Spinal cord (tissue), 10 donors: ENCODE results near the gene FLCN. TPM values are rescaled to one million over a fixed set of nuclear protein-coding genes. Genes with fewer than 3 reads are reported as not detected.
"Not testable (repeated sequence)": the region's sequence is repeated elsewhere in the genome, so short reads cannot be mapped to it uniquely, and the experiment has no call there.

Source experiments
- DNase-seq, 6 donors: peaks; one replicate each; pipeline versions ENCODE4 v3.0.0 to v3.0.0-alpha.2; 2013 to 2015; ENCODE audit warnings: low spot score in 6 of 6, low read depth in 4 of 6
- H3K27ac ChIP-seq: one replicate; pipeline ENCODE4 v1.5.1; 2013; ENCODE audit warnings: low read depth, low read length, control low read depth
- H3K27me3 ChIP-seq: one replicate; pipeline ENCODE4 v1.6.1; 2013; ENCODE audit warnings: low read length; ENCODE audit not compliant: control insufficient read depth, insufficient read depth
- H3K36me3 ChIP-seq: one replicate; pipeline ENCODE4 v1.6.1; 2013; ENCODE audit warnings: low read length; ENCODE audit not compliant: control insufficient read depth, insufficient read depth
- H3K4me1 ChIP-seq: one replicate; pipeline ENCODE4 v1.6.1; 2013; ENCODE audit warnings: low read length; ENCODE audit not compliant: control insufficient read depth, insufficient read depth
- H3K4me3 ChIP-seq: one replicate; pipeline ENCODE4 v1.5.1; 2013; ENCODE audit warnings: low read depth, low read length, control low read depth
- H3K9me3 ChIP-seq: one replicate; pipeline ENCODE4 v1.6.1; 2013; ENCODE audit warnings: low read length; ENCODE audit not compliant: control insufficient read depth, insufficient read depth
- WGBS: methylation state at CpG from one replicate; pipeline ENCODE4 v1.1.5; 2013; ENCODE audit warnings: missing lambda C conversion rate; ENCODE audit not compliant: insufficient coverage; 5-methylcytosine and 5-hydroxymethylcytosine counted together
- long read RNA-seq, 4 donors: transcript quantifications; one replicate each; lab custom pipeline, GENCODE V29; 2026
- polyA plus RNA-seq, 2 donors: library from polyadenylated mRNA; unstranded; fragments of 120-200 nt; gene quantifications; one replicate each; pipeline ENCODE4 v1.2.1, GENCODE V29; 2013; ENCODE audit not compliant: insufficient read length in 2 of 2
- total RNA-seq, 2 donors: library from RNA; depleted of rRNA in 1 of 2; stranded (reverse); fragments of 120-200 nt in 1 of 2; fragments of >200 nt in 1 of 2; gene quantifications; one replicate each; pipeline versions ENCODE4 v1.2.3 to v1.2.4, GENCODE V29; 2013 to 2014
- donor health status: healthy.

FLCN gene
- total RNA-seq (10 to 100 TPM; 39.5 to 55.8 TPM), polyA plus RNA-seq (10 to 100 TPM; 32.7 to 77.3 TPM)
- long read RNA-seq, donor 1, partial matches to known transcripts = 0 of 7 reads
- long read RNA-seq, donor 1, other reads (novel, unspliced or antisense) = 0 of 7 reads
- long read RNA-seq, donor 2, partial matches to known transcripts = 0 of 4 reads
- long read RNA-seq, donor 2, other reads (novel, unspliced or antisense) = 0 of 4 reads
- long read RNA-seq, donor 3, partial matches to known transcripts = 0 of 6 reads
- long read RNA-seq, donor 3, other reads (novel, unspliced or antisense) = 0 of 6 reads
- long read RNA-seq, donor 4, partial matches to known transcripts = 0 of 5 reads
- long read RNA-seq, donor 4, other reads (novel, unspliced or antisense) = 0 of 5 reads

GRCh38 chr17:17237026-17237799 is at the start of gene FLCN:
TSS of gene FLCN (minus strand) at chr17:17237168. CDS start at chr17:17228137, 9,031 bp downstream.
- Histone ChIP-seq H3K27me3 (no peaks in the 10 kb centered on the region), H3K36me3 (peaks cover 5% of the 10 kb centered on the region), H3K9me3 (no peaks in the 10 kb centered on the region), H3K4me1 (peaks cover 24% of the 10 kb centered on the region), H3K4me3 (peak within 1 kb of the TSS; percentile 87), H3K27ac (peak within 1 kb of the TSS; percentile 95)
- WGBS = 0% methylated on average over 44 of the region's 53 CpGs
- DNase-seq = peak; percentile 80 to 97 (median 89)

- Histone ChIP-seq H3K9me3 (no peaks in the 10 kb centered on the region), H3K36me3 (no peaks in the 10 kb centered on the region)
- 95% methylated on average over 4 of the region's 5 CpGs for WGBS
These were observed 49.0 kb upstream of the FLCN start for GRCh38 chr17:17285951-17286350.

GRCh38 chr17:17280613-17281549 is 43.9 kb upstream of the FLCN start, which contains the start of gene COPS3:
TSS of gene COPS3 (minus strand) at chr17:17281246. CDS start at chr17:17281186, 60 bp downstream.
- H3K36me3 ChIP-seq = peaks cover 2% of the 10 kb centered on the region
- H3K9me3 ChIP-seq = no peaks in the 10 kb centered on the region
- H3K4me1 ChIP-seq = peaks cover 10% of the 10 kb centered on the region
- H3K4me3 ChIP-seq = peak within 1 kb of the TSS; percentile 99
- DNase-seq = peak; percentile 94 to 99 (median 96)
- H3K27me3 ChIP-seq = no peaks in the 10 kb centered on the region
- peak within 1 kb of the TSS; percentile 97 for H3K27ac ChIP-seq
- under 1% methylated on average over 75 of the region's 80 CpGs for WGBS

More at GRCh38 chr17:17285951-17286350, 49.0 kb upstream of the FLCN start:
- no peak for DNase-seq
- no peaks in the 10 kb centered on the region for H3K4me1 ChIP-seq
- no peaks in the 10 kb centered on the region for H3K27me3 ChIP-seq
- no peak overlapping the region for H3K27ac ChIP-seq
- no peak overlapping the region for H3K4me3 ChIP-seq

- DNase-seq = no peak
- no peak overlapping the region for H3K4me3 ChIP-seq
- no peak overlapping the region for H3K27ac ChIP-seq
- no peaks in the 10 kb centered on the region for H3K27me3 ChIP-seq
- peaks cover 10% of the 10 kb centered on the region for H3K4me1 ChIP-seq
- WGBS = no CpG with 5 or more reads among the region's 4 CpGs
- H3K9me3 ChIP-seq = no peaks in the 10 kb centered on the region
- peaks cover 13% of the 10 kb centered on the region for H3K36me3 ChIP-seq
These were observed 42.3 kb upstream of the FLCN start for GRCh38 chr17:17279316-17279715.

GRCh38 chr17:17277431-17277830 is 40.5 kb upstream of the FLCN start:
- H3K36me3 ChIP-seq = peaks cover 23% of the 10 kb centered on the region
- peaks cover 10% of the 10 kb centered on the region for H3K4me1 ChIP-seq
- DNase-seq, H3K4me3 ChIP-seq, H3K27ac ChIP-seq, H3K27me3 ChIP-seq, H3K9me3 ChIP-seq: not testable (repeated sequence)
- 95% methylated on average over 4 of the region's 5 CpGs for WGBS

- Histone ChIP-seq H3K36me3 (peaks cover 33% of the 10 kb centered on the region), H3K4me1 (peaks cover 10% of the 10 kb centered on the region), H3K27me3 (no peaks in the 10 kb centered on the region), H3K4me3 (no peak overlapping the region), H3K9me3 (no peaks in the 10 kb centered on the region), H3K27ac (no peak overlapping the region)
- DNase-seq = no peak
- WGBS = 88% methylated on average over 5 of the region's 6 CpGs
These were observed 39.0 kb upstream of the FLCN start for GRCh38 chr17:17275971-17276370.

GRCh38 chr17:17269926-17270773 is 33.2 kb upstream of the FLCN start:
- Histone ChIP-seq H3K4me1 (no peaks in the 10 kb centered on the region), H3K36me3 (peaks cover 64% of the 10 kb centered on the region), H3K9me3 (no peaks in the 10 kb centered on the region), H3K27ac (no peak overlapping the region), H3K27me3 (no peaks in the 10 kb centered on the region), H3K4me3 (no peak overlapping the region)
- no peak for DNase-seq
- WGBS = 93% methylated on average over 3 of the region's 9 CpGs

GRCh38 chr17:17264430-17264829 is 27.5 kb upstream of the FLCN start:
- no peaks in the 10 kb centered on the region for H3K9me3 ChIP-seq
- no peaks in the 10 kb centered on the region for H3K4me1 ChIP-seq
- DNase-seq = no peak
- H3K27me3 ChIP-seq = no peaks in the 10 kb centered on the region
- no peak overlapping the region for H3K4me3 ChIP-seq
- 100% methylated on average over 2 of the region's 2 CpGs for WGBS
- no peak overlapping the region for H3K27ac ChIP-seq
- H3K36me3 ChIP-seq = peaks cover 60% of the 10 kb centered on the region
